GM23338 (cell line): ENCODE measurements around the gene NKD1. TPM values are rescaled to one million over a fixed set of nuclear protein-coding genes. Genes with fewer than 3 reads are reported as not detected.

Experiments used
- ATAC-seq: fragments of 200-7000 bp; cut with Tn5 transposase; 3 replicates; pipeline ENCODE4 v1.9.1; 2020
- DNase-seq: peaks from one replicate; pipeline ENCODE4 v3.0.0-alpha.2; 2015; ENCODE audit warnings: low spot score
- H2AFZ ChIP-seq: fragments of 200-600 bp; sonication (generic); 2 replicates; pipeline ENCODE4 v1.8.0; 2016; ENCODE audit warnings: antibody characterized with exemption, mild to moderate bottlenecking, moderate library complexity
- H3F3A ChIP-seq: fragments of 200-600 bp; sonication (generic); replicated peaks from 2 replicates; pipeline ENCODE4 v1.8.0; 2017; ENCODE audit warnings: antibody characterized with exemption, mixed run types, low read depth
- H3K27ac ChIP-seq: fragments of 200-600 bp; sonication (generic); 2 replicates; pipeline ENCODE4 v1.6.1; 2016; ENCODE audit warnings: low read depth
- H3K27me3 ChIP-seq: fragments of 200-600 bp; sonication (generic); 2 replicates; pipeline ENCODE4 v1.8.0; 2016; ENCODE audit warnings: mild to moderate bottlenecking, mixed run types, moderate library complexity; ENCODE audit not compliant: insufficient read depth
- H3K36me3 ChIP-seq: fragments of 200-600 bp; sonication (generic); 2 replicates; pipeline ENCODE4 v1.8.0; 2016; ENCODE audit warnings: mild to moderate bottlenecking; ENCODE audit not compliant: insufficient read depth
- H3K4me1 ChIP-seq: fragments of 200-600 bp; sonication (generic); 2 replicates; pipeline ENCODE4 v1.8.0; 2016; ENCODE audit warnings: mild to moderate bottlenecking, moderate library complexity; ENCODE audit not compliant: insufficient read depth
- H3K4me2 ChIP-seq: fragments of 200-600 bp; sonication (generic); 2 replicates; pipeline ENCODE4 v1.7.1; 2017; ENCODE audit warnings: mixed run types
- H3K4me3 ChIP-seq: fragments of 200-600 bp; sonication (generic); 2 replicates; pipeline ENCODE4 v1.6.1; 2016; ENCODE audit warnings: mixed run types
- H3K79me2 ChIP-seq: fragments of 200-600 bp; sonication (generic); replicated peaks from 2 replicates; pipeline ENCODE4 v1.8.0; 2017; ENCODE audit warnings: mild to moderate bottlenecking; ENCODE audit not compliant: insufficient read depth
- H3K9me2 ChIP-seq: fragments of 200-600 bp; sonication (generic); 2 replicates; pipeline ENCODE4 v1.8.0; 2017; ENCODE audit not compliant: insufficient read depth
- H4K20me1 ChIP-seq: fragments of 200-600 bp; sonication (generic); replicated peaks from 2 replicates; pipeline ENCODE4 v1.8.0; 2017; ENCODE audit warnings: mild to moderate bottlenecking; ENCODE audit not compliant: insufficient read depth
- H3K27ac Mint-ChIP-seq: 2 replicates; pipeline ENCODE4 v1.8.0; 2020; ENCODE audit warnings: inconsistent platforms, mild to moderate bottlenecking, moderate library complexity, mixed read lengths
- H3K27me3 Mint-ChIP-seq: 3 replicates; pipeline ENCODE4 v1.8.0; 2022; ENCODE audit warnings: low read depth, mild to moderate bottlenecking, moderate library complexity, mixed read lengths, inconsistent platforms; ENCODE audit not compliant: insufficient read depth, poor library complexity
- H3K36me3 Mint-ChIP-seq: 3 replicates; pipeline ENCODE4 v1.8.0; 2021; ENCODE audit warnings: low read depth, mild to moderate bottlenecking, inconsistent platforms, moderate library complexity, mixed read lengths
- H3K4me1 Mint-ChIP-seq: 3 replicates; pipeline ENCODE4 v1.8.0; 2020; ENCODE audit warnings: mild to moderate bottlenecking, inconsistent platforms, mixed read lengths
- H3K4me3 Mint-ChIP-seq: 3 replicates; pipeline ENCODE4 v1.8.0; 2021; ENCODE audit warnings: moderate library complexity, mild to moderate bottlenecking, inconsistent platforms, mixed read lengths
- H3K9me3 Mint-ChIP-seq: 3 replicates; pipeline ENCODE4 v1.8.0; 2020; ENCODE audit warnings: moderate library complexity, mild to moderate bottlenecking, inconsistent platforms, mixed read lengths
- CREB1 ChIP-seq: fragments of 250-450 bp; sonication (Bioruptor Pico); IDR thresholded peaks from 2 replicates; pipeline ENCODE4 v1.5.0; 2020; ENCODE audit warnings: low read depth, mild to moderate bottlenecking, moderate library complexity
- EZH2 ChIP-seq: fragments of 200-600 bp; sonication (generic); IDR thresholded peaks from one replicate; pipeline ENCODE4 v1.8.0; 2017; ENCODE audit warnings: antibody characterized with exemption, mild to moderate bottlenecking, low read depth; ENCODE audit not compliant: unreplicated experiment
- EZH2phosphoT487 ChIP-seq: fragments of 200-600 bp; sonication (generic); IDR thresholded peaks from one replicate; pipeline ENCODE4 v1.8.1; 2018; ENCODE audit warnings: antibody characterized with exemption; ENCODE audit not compliant: unreplicated experiment
- JUNB ChIP-seq: IDR thresholded peaks from one replicate; pipeline ENCODE4 v1.6.1; 2016; ENCODE audit warnings: antibody characterized with exemption; ENCODE audit not compliant: unreplicated experiment
- NANOG ChIP-seq: IDR thresholded peaks from 2 replicates; pipeline ENCODE4 v1.6.1; 2016; ENCODE audit warnings: antibody characterized with exemption, borderline replicate concordance
- POLR2AphosphoS5 ChIP-seq: IDR thresholded peaks from 2 replicates; pipeline ENCODE4 v1.6.1; 2016; ENCODE audit warnings: antibody characterized with exemption, low read depth
- STAT1 ChIP-seq: IDR thresholded peaks from one replicate; pipeline ENCODE4 v1.6.1; 2016; ENCODE audit warnings: antibody characterized with exemption; ENCODE audit not compliant: unreplicated experiment
- ZNF114 ChIP-seq: fragments of 250-450 bp; sonication (Bioruptor Pico); IDR thresholded peaks from 2 replicates; pipeline ENCODE4 v1.5.0; 2020; ENCODE audit warnings: mild to moderate bottlenecking, moderate library complexity
- ZNF331 ChIP-seq: fragments of 250-450 bp; sonication (Bioruptor Pico); IDR thresholded peaks from 2 replicates; pipeline ENCODE4 v1.5.0; 2020; ENCODE audit warnings: low read depth, mild to moderate bottlenecking, moderate library complexity
- polyA plus RNA-seq: library from polyadenylated mRNA; unstranded; fragments of >200 nt; fragmentation: Nextera tagmentation; extraction: Ambion mirVana; gene quantifications from 2 replicates; pipeline ENCODE4 v1.2.1, GENCODE V29; 2016
- total RNA-seq: library from RNA; depleted of rRNA; stranded (reverse); fragments of >200 nt; shearing (Covaris generic); gene quantifications from 2 replicates; pipeline ENCODE4 v1.2.3, GENCODE V29; 2014
- TF ChIP-seq, protein P1 (sequence below): fragments of 250-450 bp; sonication (Bioruptor Pico); IDR thresholded peaks from 2 replicates; pipeline ENCODE4 v1.5.0; 2020; ENCODE audit warnings: mild to moderate bottlenecking, moderate library complexity
- TF ChIP-seq, protein P2 (sequence below): IDR thresholded peaks from 2 replicates; pipeline ENCODE4 v1.6.1; 2016; ENCODE audit warnings: antibody characterized with exemption
- TF ChIP-seq, protein P3 (sequence below), 2 experiments: fragments of 200-600 bp in 1 of 2; sonication (generic) in 1 of 2; conservative IDR thresholded peaks; 2 replicates each; pipeline versions ENCODE4 v1.5.1 to v1.6.1; 2016 to 2017; ENCODE audit warnings: antibody characterized with exemption in 2 of 2, low read depth in 2 of 2, mild to moderate bottlenecking in 2 of 2, moderate library complexity in 1 of 2
- TF ChIP-seq, protein P4 (sequence below): IDR thresholded peaks from one replicate; pipeline ENCODE4 v1.6.1; 2018; ENCODE audit warnings: antibody characterized with exemption; ENCODE audit not compliant: unreplicated experiment

The NKD1 gene
- total and polyA plus RNA-seq, 2 experiments from 2014 or later: 2.1 to 2.3 TPM

DNA sequence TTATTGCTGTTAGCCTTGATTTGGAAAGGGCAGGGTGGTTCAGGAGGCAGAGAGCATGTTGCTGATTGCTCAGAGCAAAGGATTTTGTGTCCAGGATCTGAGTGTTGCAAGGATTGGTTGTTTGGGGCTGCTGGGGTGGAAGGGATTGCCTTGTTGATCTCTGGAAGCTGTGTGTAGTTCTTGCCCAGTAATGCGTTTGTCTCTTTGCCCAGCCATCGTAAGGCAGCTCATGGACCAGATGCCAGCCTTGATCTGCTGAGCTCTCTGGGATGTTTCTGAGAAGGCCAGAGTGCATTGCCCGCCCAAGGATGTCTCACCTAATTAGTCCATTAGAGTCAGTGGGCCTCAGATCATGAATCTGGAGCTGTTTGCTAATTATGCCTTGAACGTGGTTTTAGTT, 33.6 kb downstream of the NKD1 start (continued):
- TF ChIP-seq, protein P1, sequence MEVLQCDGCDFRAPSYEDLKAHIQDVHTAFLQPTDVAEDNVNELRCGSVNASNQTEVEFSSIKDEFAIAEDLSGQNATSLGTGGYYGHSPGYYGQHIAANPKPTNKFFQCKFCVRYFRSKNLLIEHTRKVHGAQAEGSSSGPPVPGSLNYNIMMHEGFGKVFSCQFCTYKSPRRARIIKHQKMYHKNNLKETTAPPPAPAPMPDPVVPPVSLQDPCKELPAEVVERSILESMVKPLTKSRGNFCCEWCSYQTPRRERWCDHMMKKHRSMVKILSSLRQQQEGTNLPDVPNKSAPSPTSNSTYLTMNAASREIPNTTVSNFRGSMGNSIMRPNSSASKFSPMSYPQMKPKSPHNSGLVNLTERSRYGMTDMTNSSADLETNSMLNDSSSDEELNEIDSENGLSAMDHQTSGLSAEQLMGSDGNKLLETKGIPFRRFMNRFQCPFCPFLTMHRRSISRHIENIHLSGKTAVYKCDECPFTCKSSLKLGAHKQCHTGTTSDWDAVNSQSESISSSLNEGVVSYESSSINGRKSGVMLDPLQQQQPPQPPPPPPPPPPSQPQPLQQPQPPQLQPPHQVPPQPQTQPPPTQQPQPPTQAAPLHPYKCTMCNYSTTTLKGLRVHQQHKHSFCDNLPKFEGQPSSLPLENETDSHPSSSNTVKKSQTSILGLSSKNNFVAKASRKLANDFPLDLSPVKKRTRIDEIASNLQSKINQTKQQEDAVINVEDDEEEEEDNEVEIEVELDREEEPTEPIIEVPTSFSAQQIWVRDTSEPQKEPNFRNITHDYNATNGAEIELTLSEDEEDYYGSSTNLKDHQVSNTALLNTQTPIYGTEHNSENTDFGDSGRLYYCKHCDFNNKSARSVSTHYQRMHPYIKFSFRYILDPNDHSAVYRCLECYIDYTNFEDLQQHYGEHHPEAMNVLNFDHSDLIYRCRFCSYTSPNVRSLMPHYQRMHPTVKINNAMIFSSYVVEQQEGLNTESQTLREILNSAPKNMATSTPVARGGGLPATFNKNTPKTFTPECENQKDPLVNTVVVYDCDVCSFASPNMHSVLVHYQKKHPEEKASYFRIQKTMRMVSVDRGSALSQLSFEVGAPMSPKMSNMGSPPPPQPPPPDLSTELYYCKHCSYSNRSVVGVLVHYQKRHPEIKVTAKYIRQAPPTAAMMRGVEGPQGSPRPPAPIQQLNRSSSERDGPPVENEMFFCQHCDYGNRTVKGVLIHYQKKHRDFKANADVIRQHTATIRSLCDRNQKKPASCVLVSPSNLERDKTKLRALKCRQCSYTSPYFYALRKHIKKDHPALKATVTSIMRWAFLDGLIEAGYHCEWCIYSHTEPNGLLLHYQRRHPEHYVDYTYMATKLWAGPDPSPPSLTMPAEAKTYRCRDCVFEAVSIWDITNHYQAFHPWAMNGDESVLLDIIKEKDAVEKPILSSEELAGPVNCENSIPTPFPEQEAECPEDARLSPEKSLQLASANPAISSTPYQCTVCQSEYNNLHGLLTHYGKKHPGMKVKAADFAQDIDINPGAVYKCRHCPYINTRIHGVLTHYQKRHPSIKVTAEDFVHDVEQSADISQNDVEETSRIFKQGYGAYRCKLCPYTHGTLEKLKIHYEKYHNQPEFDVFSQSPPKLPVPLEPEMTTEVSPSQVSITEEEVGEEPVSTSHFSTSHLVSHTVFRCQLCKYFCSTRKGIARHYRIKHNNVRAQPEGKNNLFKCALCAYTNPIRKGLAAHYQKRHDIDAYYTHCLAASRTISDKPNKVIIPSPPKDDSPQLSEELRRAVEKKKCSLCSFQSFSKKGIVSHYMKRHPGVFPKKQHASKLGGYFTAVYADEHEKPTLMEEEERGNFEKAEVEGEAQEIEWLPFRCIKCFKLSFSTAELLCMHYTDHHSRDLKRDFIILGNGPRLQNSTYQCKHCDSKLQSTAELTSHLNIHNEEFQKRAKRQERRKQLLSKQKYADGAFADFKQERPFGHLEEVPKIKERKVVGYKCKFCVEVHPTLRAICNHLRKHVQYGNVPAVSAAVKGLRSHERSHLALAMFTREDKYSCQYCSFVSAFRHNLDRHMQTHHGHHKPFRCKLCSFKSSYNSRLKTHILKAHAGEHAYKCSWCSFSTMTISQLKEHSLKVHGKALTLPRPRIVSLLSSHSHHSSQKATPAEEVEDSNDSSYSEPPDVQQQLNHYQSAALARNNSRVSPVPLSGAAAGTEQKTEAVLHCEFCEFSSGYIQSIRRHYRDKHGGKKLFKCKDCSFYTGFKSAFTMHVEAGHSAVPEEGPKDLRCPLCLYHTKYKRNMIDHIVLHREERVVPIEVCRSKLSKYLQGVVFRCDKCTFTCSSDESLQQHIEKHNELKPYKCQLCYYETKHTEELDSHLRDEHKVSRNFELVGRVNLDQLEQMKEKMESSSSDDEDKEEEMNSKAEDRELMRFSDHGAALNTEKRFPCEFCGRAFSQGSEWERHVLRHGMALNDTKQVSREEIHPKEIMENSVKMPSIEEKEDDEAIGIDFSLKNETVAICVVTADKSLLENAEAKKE (CRISPR knock-in tag): no peak
- no peak for TF ChIP-seq NANOG
- TF ChIP-seq STAT1: no peak
- no peak for TF ChIP-seq CREB1 (CRISPR knock-in tag)

DNA sequence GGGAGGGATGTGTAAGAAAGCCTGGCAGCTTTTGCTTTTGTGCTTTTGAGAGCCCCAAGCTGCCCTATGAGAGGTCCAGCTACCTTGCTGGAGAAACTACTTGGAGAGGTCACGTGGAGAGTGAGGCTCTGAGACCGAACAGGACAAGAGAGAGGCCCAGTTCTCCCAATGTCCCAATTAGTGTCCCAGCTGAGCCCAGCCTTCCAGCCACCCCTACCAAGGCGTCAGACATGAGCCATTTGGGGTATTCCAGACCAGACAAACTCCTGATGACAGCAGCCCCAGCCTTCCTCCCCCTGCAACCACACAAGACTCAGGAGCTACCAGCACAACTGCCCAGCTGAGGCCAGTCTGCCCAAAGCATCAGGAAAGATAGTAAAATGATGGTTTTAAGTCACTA, 35.0 kb downstream of the NKD1 start:
- Mint-ChIP-seq H3K36me3 (no peaks in the 10 kb centered on the region; the same call in 2 of the 3 replicates), H3K27me3 (no peaks in the 10 kb centered on the region), H3K4me3 (no peak overlapping the region), H3K4me1 (peaks cover 17% of the 10 kb centered on the region), H3K9me3 (0 out of 3 replicates have a peak, but pooled peaks cover 3% of the 10 kb centered on the region), H3K27ac (no peak overlapping the region)
- no peak for DNase-seq
- Histone ChIP-seq H2AFZ (no peak overlapping the region), H3K36me3 (no peaks in the 10 kb centered on the region), H3K4me2 (no peak overlapping the region), H3F3A (no peaks in the 10 kb centered on the region), H3K27me3 (no peaks in the 10 kb centered on the region), H3K9me2 (no peaks in the 10 kb centered on the region), H4K20me1 (no peaks in the 10 kb centered on the region), H3K27ac (no peak overlapping the region), H3K4me3 (no peak overlapping the region), H3K4me1 (no peaks in the 10 kb centered on the region; the same call in 1 of the 2 replicates), H3K79me2 (no peaks in the 10 kb centered on the region)
- ATAC-seq: no peak
- no peak for TF ChIP-seq ZNF331
- TF ChIP-seq, protein P2, sequence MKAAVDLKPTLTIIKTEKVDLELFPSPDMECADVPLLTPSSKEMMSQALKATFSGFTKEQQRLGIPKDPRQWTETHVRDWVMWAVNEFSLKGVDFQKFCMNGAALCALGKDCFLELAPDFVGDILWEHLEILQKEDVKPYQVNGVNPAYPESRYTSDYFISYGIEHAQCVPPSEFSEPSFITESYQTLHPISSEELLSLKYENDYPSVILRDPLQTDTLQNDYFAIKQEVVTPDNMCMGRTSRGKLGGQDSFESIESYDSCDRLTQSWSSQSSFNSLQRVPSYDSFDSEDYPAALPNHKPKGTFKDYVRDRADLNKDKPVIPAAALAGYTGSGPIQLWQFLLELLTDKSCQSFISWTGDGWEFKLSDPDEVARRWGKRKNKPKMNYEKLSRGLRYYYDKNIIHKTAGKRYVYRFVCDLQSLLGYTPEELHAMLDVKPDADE: no peak
- no peak for TF ChIP-seq ZNF114 (CRISPR knock-in tag)
- no peak for TF ChIP-seq JUNB
- no peak for TF ChIP-seq POLR2AphosphoS5
- TF ChIP-seq, protein P3, sequence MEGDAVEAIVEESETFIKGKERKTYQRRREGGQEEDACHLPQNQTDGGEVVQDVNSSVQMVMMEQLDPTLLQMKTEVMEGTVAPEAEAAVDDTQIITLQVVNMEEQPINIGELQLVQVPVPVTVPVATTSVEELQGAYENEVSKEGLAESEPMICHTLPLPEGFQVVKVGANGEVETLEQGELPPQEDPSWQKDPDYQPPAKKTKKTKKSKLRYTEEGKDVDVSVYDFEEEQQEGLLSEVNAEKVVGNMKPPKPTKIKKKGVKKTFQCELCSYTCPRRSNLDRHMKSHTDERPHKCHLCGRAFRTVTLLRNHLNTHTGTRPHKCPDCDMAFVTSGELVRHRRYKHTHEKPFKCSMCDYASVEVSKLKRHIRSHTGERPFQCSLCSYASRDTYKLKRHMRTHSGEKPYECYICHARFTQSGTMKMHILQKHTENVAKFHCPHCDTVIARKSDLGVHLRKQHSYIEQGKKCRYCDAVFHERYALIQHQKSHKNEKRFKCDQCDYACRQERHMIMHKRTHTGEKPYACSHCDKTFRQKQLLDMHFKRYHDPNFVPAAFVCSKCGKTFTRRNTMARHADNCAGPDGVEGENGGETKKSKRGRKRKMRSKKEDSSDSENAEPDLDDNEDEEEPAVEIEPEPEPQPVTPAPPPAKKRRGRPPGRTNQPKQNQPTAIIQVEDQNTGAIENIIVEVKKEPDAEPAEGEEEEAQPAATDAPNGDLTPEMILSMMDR (conservative IDR thresholded peaks at IDR 0.05; ENCODE audit: low read depth in 2 of 2): no peak
- no peak for TF ChIP-seq STAT1
- no peak for TF ChIP-seq CREB1 (CRISPR knock-in tag)
- no peak for TF ChIP-seq NANOG
- TF ChIP-seq, protein P4, sequence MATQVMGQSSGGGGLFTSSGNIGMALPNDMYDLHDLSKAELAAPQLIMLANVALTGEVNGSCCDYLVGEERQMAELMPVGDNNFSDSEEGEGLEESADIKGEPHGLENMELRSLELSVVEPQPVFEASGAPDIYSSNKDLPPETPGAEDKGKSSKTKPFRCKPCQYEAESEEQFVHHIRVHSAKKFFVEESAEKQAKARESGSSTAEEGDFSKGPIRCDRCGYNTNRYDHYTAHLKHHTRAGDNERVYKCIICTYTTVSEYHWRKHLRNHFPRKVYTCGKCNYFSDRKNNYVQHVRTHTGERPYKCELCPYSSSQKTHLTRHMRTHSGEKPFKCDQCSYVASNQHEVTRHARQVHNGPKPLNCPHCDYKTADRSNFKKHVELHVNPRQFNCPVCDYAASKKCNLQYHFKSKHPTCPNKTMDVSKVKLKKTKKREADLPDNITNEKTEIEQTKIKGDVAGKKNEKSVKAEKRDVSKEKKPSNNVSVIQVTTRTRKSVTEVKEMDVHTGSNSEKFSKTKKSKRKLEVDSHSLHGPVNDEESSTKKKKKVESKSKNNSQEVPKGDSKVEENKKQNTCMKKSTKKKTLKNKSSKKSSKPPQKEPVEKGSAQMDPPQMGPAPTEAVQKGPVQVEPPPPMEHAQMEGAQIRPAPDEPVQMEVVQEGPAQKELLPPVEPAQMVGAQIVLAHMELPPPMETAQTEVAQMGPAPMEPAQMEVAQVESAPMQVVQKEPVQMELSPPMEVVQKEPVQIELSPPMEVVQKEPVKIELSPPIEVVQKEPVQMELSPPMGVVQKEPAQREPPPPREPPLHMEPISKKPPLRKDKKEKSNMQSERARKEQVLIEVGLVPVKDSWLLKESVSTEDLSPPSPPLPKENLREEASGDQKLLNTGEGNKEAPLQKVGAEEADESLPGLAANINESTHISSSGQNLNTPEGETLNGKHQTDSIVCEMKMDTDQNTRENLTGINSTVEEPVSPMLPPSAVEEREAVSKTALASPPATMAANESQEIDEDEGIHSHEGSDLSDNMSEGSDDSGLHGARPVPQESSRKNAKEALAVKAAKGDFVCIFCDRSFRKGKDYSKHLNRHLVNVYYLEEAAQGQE: no peak
- no peak for TF ChIP-seq EZH2phosphoT487
- no peak for TF ChIP-seq EZH2
